Measurements from ENCODE around the gene MDP1. TPM values are rescaled to one million over a fixed set of nuclear protein-coding genes. Genes with fewer than 3 reads are reported as not detected.

MDP1 gene
- total RNA-seq, 2 donors from 2014 or later: 2.0 to 18.9 TPM

DNA sequence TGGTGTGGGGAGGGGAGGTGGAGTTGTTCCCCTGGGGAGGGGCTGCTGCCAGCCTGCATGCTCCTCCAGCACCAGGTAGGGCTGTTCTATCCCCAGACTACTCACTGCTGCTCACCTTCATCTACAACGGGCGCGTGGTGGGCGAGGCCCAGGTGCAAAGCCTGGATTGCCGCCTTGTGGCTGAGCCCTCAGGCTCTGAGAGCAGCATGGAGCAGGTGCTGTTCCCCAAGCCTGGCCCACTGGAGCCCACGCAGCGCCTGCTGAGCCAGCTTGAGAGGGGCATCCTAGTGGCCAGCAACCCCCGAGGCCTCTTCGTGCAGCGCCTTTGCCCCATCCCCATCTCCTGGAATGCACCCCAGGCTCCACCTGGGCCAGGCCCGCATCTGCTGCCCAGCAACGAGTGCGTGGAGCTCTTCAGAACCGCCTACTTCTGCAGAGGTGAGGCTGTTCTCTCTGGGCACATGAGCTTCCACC lies 51.3 kb downstream of the MDP1 start:
- H3K27ac ChIP-seq: no peak overlapping the region
- TF ChIP-seq, protein P1, sequence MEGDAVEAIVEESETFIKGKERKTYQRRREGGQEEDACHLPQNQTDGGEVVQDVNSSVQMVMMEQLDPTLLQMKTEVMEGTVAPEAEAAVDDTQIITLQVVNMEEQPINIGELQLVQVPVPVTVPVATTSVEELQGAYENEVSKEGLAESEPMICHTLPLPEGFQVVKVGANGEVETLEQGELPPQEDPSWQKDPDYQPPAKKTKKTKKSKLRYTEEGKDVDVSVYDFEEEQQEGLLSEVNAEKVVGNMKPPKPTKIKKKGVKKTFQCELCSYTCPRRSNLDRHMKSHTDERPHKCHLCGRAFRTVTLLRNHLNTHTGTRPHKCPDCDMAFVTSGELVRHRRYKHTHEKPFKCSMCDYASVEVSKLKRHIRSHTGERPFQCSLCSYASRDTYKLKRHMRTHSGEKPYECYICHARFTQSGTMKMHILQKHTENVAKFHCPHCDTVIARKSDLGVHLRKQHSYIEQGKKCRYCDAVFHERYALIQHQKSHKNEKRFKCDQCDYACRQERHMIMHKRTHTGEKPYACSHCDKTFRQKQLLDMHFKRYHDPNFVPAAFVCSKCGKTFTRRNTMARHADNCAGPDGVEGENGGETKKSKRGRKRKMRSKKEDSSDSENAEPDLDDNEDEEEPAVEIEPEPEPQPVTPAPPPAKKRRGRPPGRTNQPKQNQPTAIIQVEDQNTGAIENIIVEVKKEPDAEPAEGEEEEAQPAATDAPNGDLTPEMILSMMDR (IDR thresholded peaks at IDR 0.05): no peak
- no peak for TF ChIP-seq POLR2A (IDR thresholded peaks at IDR 0.05)
- H3K27me3 ChIP-seq: no peaks in the 10 kb centered on the region
- no peaks in the 10 kb centered on the region for H3K9me3 ChIP-seq
- 82 to 87% methylated on average over 3 to 13 of the region's 14 CpGs for WGBS, 2 donors
- intact Hi-C loops (cut with DNase I): loop anchor here (10.0 kb wide), 1 partner anchor 110 kb away; the partner anchor contains the start of gene CARMIL3
- ATAC-seq (no peak), DNase-seq (no peak)
- peaks cover 35% of the 10 kb centered on the region for H3K4me1 ChIP-seq
- H3K4me3 ChIP-seq: no peak overlapping the region
- peaks cover 5 to 32% of the 10 kb centered on the region in 2 donors for H3K36me3 ChIP-seq (replicated peaks in 1 of 2; ENCODE audit: insufficient read depth in 1 of 2, low read depth in 2 of 2)

Small RNA genes within 50 kb of the gene (small RNA-seq; reads per million reads assigned to genes)
- gene AL136295.4: not detected
- gene CHMP4A: not detected
- not detected for gene IPO4
- gene IRF9: not detected
- gene MDP1: 0.70 reads per million, percentile 15 among the genes with 10 or more reads in this experiment

Other genes with a start within 250 kb of the MDP1 start
- gene DHRS4L2, start 227.1 kb downstream of the MDP1 start, total RNA-seq: 10 to 100 TPM; 10.6 to 16.5 TPM
- gene CARMIL3, start 164.1 kb downstream of the MDP1 start, total RNA-seq: under 1 TPM; 0.78 to 0.99 TPM
- not detected for gene CPNE6, start 144.5 kb downstream of the MDP1 start, total RNA-seq
- 10 to 100 TPM; 20.4 to 29.8 TPM for gene PCK2, start 121.8 kb downstream of the MDP1 start, total RNA-seq
- gene DCAF11, start 101.3 kb downstream of the MDP1 start, total RNA-seq: 100 to 1,000 TPM in 1 of 2 donors, 10 to 100 TPM in 1; 77.1 to 128 TPM
- 1 to 10 TPM; 2.1 to 2.6 TPM for gene NRL, start 101.1 kb downstream of the MDP1 start, total RNA-seq
- 10 to 100 TPM in 1 of 2 donors, 1 to 10 TPM in 1; 6.3 to 12.2 TPM for gene FITM1, start 85.4 kb downstream of the MDP1 start, total RNA-seq
- 10 to 100 TPM; 78.4 to 93.7 TPM for gene PSME1, start 79.9 kb downstream of the MDP1 start, total RNA-seq
- 10 to 100 TPM in 1 of 2 donors, 1 to 10 TPM in 1; 9.9 to 21.1 TPM for gene EMC9, start 74.5 kb downstream of the MDP1 start, total RNA-seq
- gene PSME2, start 69.5 kb downstream of the MDP1 start, total RNA-seq: 10 to 100 TPM; 29.3 to 30.4 TPM
- 10 to 100 TPM; 38.1 to 83.1 TPM for gene RNF31, start 68.6 kb downstream of the MDP1 start, total RNA-seq
- gene IRF9, start 54.8 kb downstream of the MDP1 start, total RNA-seq: 10 to 100 TPM; 12.5 to 21.5 TPM
- 1 to 10 TPM; 7.8 to 8.9 TPM for gene REC8, start 44.0 kb downstream of the MDP1 start, total RNA-seq
- 10 to 100 TPM; 30.4 to 73.5 TPM for gene IPO4, start 27.2 kb downstream of the MDP1 start, total RNA-seq
- 10 to 100 TPM; 57.9 to 59.7 TPM for gene TM9SF1, start 20.6 kb downstream of the MDP1 start, total RNA-seq
- gene TSSK4, start 10.4 kb downstream of the MDP1 start, total RNA-seq: under 1 TPM in 1 of 2 donors, not detected in 1; 0.26 TPM
- gene CHMP4A, start 2.6 kb downstream of the MDP1 start, total RNA-seq: 10 to 100 TPM; 28.5 to 32.0 TPM
- gene NEDD8, start 16.3 kb upstream of the MDP1 start, total RNA-seq: 10 to 100 TPM; 28.7 to 77.6 TPM
- 10 to 100 TPM; 30.9 to 41.9 TPM for gene GMPR2, start 16.9 kb upstream of the MDP1 start, total RNA-seq
- gene TINF2, start 26.6 kb upstream of the MDP1 start, total RNA-seq: 10 to 100 TPM; 28.3 to 35.3 TPM
- gene TGM1, start 47.1 kb upstream of the MDP1 start, total RNA-seq: 10 to 100 TPM in 1 of 2 donors, 1 to 10 TPM in 1; 2.9 to 13.8 TPM
- 10 to 100 TPM; 18.4 to 90.0 TPM for gene RABGGTA, start 55.5 kb upstream of the MDP1 start, total RNA-seq
- 10 to 100 TPM; 18.8 to 31.4 TPM for gene DHRS1, start 83.7 kb upstream of the MDP1 start, total RNA-seq
- 10 to 100 TPM; 10.6 to 12.2 TPM for gene NOP9, start 83.8 kb upstream of the MDP1 start, total RNA-seq
- gene CIDEB, start 91.9 kb upstream of the MDP1 start, total RNA-seq: 10 to 100 TPM; 19.1 to 34.0 TPM
- 10 to 100 TPM; 10.9 to 31.3 TPM for gene LTB4R2, start 94.1 kb upstream of the MDP1 start, total RNA-seq
- gene LTB4R, start 95.4 kb upstream of the MDP1 start, total RNA-seq: 1 to 10 TPM; 3.6 to 9.1 TPM
- 10 to 100 TPM; 10.6 to 14.8 TPM for gene ADCY4, start 119.0 kb upstream of the MDP1 start, total RNA-seq
- 1 to 10 TPM; 6.0 to 9.9 TPM for gene RIPK3, start 123.9 kb upstream of the MDP1 start, total RNA-seq
- gene NFATC4, start 152.1 kb upstream of the MDP1 start, total RNA-seq: 10 to 100 TPM; 11.9 to 19.8 TPM
- 1 to 10 TPM; 7.3 to 7.5 TPM for gene NYNRIN, start 182.9 kb upstream of the MDP1 start, total RNA-seq
- 1 to 10 TPM in 1 of 2 donors, under 1 TPM in 1; 0.33 to 4.9 TPM for gene CBLN3, start 213.6 kb upstream of the MDP1 start, total RNA-seq
- gene KHNYN, start 213.9 kb upstream of the MDP1 start, total RNA-seq: 10 to 100 TPM; 43.8 TPM
- gene SDR39U1, start 226.7 kb upstream of the MDP1 start, total RNA-seq: 10 to 100 TPM; 34.8 to 63.6 TPM

All from body of pancreas (tissue), 4 donors.